ENCODE data around the gene KCNQ1.

DNA sequence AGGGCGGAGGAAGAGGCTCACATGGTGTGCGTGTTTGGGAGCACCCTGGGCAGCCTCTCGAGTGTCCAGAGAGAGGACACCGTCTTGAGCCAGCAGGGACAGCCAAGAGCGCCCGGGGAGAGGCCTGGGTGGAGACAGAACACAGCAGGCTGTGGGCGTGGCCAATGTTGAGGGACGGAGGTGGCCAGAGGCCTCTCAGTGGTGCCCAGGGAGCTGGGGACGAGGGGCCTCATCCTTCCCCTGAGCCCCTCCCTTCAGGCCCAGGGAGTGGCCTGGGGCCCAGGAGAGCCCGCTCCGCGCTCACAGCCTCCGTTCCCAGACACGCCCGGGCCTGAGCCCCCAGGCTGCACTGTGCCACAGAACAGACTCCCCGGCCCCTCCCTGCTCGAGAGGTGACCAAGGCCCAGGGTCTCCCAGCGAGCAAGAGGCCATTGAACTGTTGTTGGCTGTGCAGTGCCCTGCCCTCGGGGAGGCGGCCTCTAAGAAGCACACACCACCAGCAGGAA is 392.3 kb downstream of the KCNQ1 start:
- TF ChIP-seq RARB (CRISPR knock-in tag; IDR thresholded peaks at IDR 0.05) (no peak), ZFP3 (CRISPR knock-in tag; IDR thresholded peaks at IDR 0.05) (no peak), OSR1 (CRISPR knock-in tag; IDR thresholded peaks at IDR 0.05) (no peak), ZC3H10 (CRISPR knock-in tag; IDR thresholded peaks at IDR 0.05) (no peak), POU6F1 (CRISPR knock-in tag; IDR thresholded peaks at IDR 0.05; ENCODE audit: borderline replicate concordance, low read depth) (no peak)
- TF ChIP-seq, protein P1, sequence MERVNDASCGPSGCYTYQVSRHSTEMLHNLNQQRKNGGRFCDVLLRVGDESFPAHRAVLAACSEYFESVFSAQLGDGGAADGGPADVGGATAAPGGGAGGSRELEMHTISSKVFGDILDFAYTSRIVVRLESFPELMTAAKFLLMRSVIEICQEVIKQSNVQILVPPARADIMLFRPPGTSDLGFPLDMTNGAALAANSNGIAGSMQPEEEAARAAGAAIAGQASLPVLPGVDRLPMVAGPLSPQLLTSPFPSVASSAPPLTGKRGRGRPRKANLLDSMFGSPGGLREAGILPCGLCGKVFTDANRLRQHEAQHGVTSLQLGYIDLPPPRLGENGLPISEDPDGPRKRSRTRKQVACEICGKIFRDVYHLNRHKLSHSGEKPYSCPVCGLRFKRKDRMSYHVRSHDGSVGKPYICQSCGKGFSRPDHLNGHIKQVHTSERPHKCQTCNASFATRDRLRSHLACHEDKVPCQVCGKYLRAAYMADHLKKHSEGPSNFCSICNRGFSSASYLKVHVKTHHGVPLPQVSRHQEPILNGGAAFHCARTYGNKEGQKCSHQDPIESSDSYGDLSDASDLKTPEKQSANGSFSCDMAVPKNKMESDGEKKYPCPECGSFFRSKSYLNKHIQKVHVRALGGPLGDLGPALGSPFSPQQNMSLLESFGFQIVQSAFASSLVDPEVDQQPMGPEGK (CRISPR knock-in tag; IDR thresholded peaks at IDR 0.05; ENCODE audit: borderline replicate concordance): no peak
- TF ChIP-seq, protein P2, sequence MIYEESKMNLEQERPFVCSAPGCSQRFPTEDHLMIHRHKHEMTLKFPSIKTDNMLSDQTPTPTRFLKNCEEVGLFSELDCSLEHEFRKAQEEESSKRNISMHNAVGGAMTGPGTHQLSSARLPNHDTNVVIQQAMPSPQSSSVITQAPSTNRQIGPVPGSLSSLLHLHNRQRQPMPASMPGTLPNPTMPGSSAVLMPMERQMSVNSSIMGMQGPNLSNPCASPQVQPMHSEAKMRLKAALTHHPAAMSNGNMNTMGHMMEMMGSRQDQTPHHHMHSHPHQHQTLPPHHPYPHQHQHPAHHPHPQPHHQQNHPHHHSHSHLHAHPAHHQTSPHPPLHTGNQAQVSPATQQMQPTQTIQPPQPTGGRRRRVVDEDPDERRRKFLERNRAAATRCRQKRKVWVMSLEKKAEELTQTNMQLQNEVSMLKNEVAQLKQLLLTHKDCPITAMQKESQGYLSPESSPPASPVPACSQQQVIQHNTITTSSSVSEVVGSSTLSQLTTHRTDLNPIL (CRISPR knock-in tag; IDR thresholded peaks at IDR 0.05; ENCODE audit: low read depth): no peak

All from SK-N-SH treated with all-trans-retinoic acid at 6 μM for 48 hours (cell line).